Stimulated activated CD4-positive, alpha-beta T cell treated with anti-CD3 and anti-CD28 coated beads, Interleukin-15, amount 100 ng/mL, for 48 hours (primary cell): Measurements from ENCODE around the gene PLXNC1.

Source experiments
- DNase-seq, 2 donors: peaks; one replicate each; pipeline ENCODE4 v3.0.0-alpha.2; 2020; ENCODE audit warnings: low read depth in 2 of 2

Gene PLXNC1

DNA sequence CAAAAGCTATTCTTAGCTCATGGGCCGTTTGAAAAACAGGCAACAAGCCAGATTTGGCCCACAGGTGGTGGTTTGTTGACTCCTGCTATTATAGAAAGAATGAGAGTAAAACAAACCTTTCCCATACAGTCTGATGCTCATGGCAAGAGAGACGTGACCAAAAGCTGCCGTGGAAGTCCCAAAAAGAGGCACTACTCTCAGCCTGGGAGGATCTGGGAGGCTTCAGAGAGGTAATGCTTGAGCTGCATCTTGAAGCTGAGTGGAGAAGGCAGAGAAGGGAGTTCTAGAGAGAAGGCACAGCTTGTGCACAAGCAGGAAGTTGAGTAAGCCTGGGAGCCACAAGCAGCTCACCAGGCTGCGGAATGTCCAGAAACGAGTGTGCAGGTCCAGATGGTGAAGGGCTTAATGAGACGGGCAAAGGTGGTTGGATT is 9.6 kb downstream of the PLXNC1 start:
- DNase-seq = no peak

DNA sequence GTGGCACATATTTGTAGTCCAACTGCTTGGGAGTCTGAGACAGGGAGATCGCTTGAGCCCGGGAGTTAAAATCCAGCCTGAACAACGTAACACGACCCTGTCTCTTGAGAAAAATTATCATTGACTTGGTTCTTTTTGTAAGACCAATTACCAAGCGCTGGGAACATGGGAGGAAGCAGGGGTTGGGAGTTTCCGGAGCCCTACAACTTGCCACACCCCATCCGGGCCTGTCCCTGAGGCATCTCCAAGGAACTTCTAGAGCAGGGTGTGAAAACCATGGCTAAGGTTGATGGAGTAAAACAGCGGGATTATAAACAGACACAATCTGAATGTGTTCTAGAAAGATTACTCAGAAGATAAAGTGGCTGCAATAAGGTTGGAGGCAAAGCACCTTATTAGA is 10.3 kb downstream of the PLXNC1 start:
- DNase-seq = no peak

GRCh38 chr12:94162108-94162507 is 13.7 kb downstream of the PLXNC1 start:
- DNase-seq = no peak

DNA sequence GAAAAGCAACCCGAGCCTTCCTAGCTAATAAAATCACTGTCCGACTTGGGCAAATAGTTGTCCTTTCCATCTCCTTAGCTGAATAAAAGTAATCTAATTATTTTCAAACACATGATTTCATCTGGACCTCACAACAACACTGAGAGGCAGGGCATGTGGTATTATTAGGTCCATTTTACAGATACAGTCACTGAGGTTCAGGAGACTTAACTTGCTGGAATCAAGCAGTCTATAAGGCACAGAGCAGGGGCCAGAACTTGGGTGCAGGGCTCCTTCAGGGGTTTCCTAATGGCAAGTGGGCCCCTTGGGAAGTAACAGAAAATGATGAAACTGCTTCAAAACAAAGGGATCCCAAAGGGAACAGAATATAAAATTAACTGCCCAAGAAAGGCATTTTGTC is 15.5 kb downstream of the PLXNC1 start:
- DNase-seq = no peak

DNA sequence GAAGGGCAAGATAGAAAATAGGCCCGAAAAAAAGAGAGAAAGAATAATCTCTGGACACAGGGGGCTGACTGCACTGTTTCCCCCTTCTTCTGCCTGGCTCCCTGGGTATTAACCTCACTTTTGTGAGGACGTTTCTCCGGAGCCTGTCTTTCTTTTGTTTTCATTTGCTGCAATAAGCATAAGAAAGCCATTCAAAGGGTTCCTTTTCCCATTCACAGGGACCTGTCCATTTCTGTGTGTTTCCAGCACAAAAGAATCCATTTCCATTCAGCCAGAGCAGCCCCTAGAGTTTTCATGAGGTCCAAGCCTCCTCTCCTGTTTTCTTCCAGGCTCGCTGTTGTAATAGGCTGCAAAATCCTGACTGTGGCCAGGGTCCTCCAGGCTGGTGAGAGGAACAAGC is 16.8 kb downstream of the PLXNC1 start:
- DNase-seq = no peak

- DNase-seq = no peak
Observed at GRCh38 chr12:94165670-94166364, 17.4 kb downstream of the PLXNC1 start.

GRCh38 chr12:94167071-94167755 is 18.8 kb downstream of the PLXNC1 start:
- DNase-seq = no peak

GRCh38 chr12:94167756-94168416 is 19.5 kb downstream of the PLXNC1 start:
- no peak for DNase-seq

- DNase-seq = no peak
Observed at GRCh38 chr12:94169495-94169894, 21.1 kb downstream of the PLXNC1 start.

GRCh38 chr12:94169966-94170689 is 21.8 kb downstream of the PLXNC1 start:
- no peak for DNase-seq

DNA sequence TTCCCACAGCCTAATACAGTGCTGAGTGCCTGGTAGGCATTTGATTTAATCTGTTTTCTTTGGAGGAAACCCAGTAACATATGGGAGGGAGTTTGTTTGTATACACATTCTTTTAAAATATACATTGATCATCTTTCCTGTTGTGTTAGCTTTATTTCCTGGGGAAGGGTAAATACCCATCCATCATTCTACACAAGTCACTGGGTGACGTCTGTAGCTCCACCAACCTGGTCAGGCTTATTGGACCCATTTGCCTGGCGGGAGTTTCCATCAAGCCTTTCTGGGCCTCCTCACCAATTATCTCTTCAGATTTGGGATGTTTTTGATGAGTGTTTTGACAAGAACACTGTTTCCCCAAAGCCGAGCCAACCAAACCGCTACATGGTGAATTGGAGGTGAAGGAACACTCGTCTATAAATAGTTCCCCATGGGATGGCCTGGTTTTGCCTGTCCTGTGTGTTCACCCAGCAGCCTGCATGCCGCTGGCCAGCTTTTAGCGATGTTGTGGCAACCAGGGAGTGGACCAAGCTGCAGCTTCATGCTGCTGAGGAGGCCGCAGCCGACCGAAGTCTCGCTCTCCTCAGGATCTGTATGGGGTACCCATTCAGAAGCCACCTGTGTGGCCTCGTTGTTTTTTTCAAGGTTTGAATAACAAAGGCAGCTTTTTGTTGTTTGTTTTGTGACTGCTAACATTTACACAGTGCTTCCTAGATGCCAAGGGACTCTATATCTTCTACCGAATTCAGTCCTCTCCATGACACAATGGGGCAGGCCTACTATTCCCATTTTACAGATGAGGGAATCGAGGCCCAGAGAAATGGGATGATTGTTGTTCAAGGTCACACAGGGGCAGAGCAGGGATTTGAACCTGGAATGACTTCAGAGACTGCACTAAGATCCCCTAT is 22.6 kb downstream of the PLXNC1 start:
- DNase-seq = no peak

DNA sequence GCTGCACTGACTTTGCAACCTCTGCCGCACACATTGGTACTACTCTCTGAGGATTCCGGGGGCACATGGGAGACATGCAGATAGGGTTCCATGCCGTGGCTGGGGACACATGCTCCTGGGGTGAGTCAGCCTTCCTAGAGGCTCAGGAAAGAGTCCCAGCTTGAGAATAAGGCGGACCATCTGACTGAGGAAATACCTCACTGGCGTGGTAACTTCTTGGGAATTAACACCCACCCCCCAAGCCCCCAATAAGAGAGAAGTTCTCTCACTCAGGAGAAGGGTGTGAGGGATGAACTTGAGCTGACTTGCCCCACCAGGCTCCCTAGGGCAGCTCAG is 23.2 kb downstream of the PLXNC1 start:
- DNase-seq = no peak

- DNase-seq = peak in 1 of 2 donors; percentile 37
Observed at GRCh38 chr12:94172031-94172430, 23.7 kb downstream of the PLXNC1 start.

GRCh38 chr12:94172973-94173372 is 24.6 kb downstream of the PLXNC1 start:
- DNase-seq = no peak

- DNase-seq = no peak
Observed at GRCh38 chr12:94173660-94174265, 25.4 kb downstream of the PLXNC1 start.

GRCh38 chr12:94174576-94174975 is 26.2 kb downstream of the PLXNC1 start:
- DNase-seq = no peak

GRCh38 chr12:94175763-94176668 is 27.6 kb downstream of the PLXNC1 start:
- DNase-seq = no peak

DNA sequence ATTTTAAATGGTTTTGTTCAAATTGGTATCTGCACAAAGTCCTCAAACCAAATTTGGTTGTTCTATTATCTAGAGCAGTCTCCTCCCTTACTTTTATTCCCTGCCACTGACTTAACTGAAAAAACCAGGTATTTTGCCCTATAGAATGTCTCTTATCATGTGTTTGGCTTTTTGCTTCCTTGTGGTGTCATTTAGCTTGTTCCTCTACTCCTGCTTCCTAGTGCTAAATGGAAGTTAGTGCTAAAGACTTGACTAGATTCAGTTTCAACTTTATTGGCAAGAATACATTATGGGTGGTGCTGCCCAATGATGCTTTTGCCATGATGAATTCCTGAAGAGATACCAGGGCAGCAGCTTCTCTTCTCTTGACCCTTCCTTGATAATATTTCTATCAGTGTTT is 29.7 kb downstream of the PLXNC1 start:
- no peak for DNase-seq

GRCh38 chr12:94178882-94179281 is 30.5 kb downstream of the PLXNC1 start:
- DNase-seq = no peak

GRCh38 chr12:94179723-94180122 is 31.3 kb downstream of the PLXNC1 start:
- no peak for DNase-seq
